ENCODE data around the gene PDGFC. TPM values are rescaled to one million over a fixed set of nuclear protein-coding genes. Genes with fewer than 3 reads are reported as not detected.

The PDGFC gene
- total RNA-seq, 1 experiment from 2014 or later, result 9.8 TPM

- Histone ChIP-seq H4K20me1 (ENCODE audit: insufficient read depth) (no peaks in the 10 kb centered on the region), H3K27me3 (ENCODE audit: insufficient read depth, low read length) (no peaks in the 10 kb centered on the region), H3K9ac (ENCODE audit: low read length) (peak overlapping the region; percentile 55), H3K4me2 (ENCODE audit: low read length) (peak overlapping the region; percentile 85), H3K79me2 (ENCODE audit: insufficient read depth, low read length) (peaks cover 4% of the 10 kb centered on the region), H3K4me1 (ENCODE audit: control insufficient read depth in 1 of 2, insufficient read depth in 2 of 2, low read length in 2 of 2) (peaks cover 0 to 27% of the 10 kb centered on the region in 2 experiments; a peak in 3 of 4 replicates), H3K36me3 (ENCODE audit: control insufficient read depth in 1 of 2, insufficient read depth in 2 of 2, low read length in 2 of 2) (no peaks in the 10 kb centered on the region), H2AFZ (ENCODE audit: low read depth, low read length, poor library complexity, severe bottlenecking) (no peak overlapping the region), H3K27ac (ENCODE audit: low read depth, low read length) (peak overlapping the region; percentile 67), H3K9me2 (ENCODE audit: insufficient read depth) (no peaks in the 10 kb centered on the region), H3K4me3 (replicated peaks in 1 of 2; ENCODE audit: low read depth in 1 of 2, low read length in 2 of 2) (peak overlapping the region; percentile 51 to 64), H3K9me3 (ENCODE audit: control insufficient read depth in 1 of 2, insufficient read depth in 1 of 2, low read depth in 1 of 2, low read length in 2 of 2) (no peaks in the 10 kb centered on the region)
- peak; percentile 23 for ATAC-seq
- ChIA-PET POLR2A (no interaction called here), CTCF (no interaction called here), RAD21 (ENCODE audit: low non-redundant PET in 1 of 2, low total read pairs in 2 of 2, uncharacterized antibody in 2 of 2, unreplicated experiment in 2 of 2) (interaction anchor here in 1 of 2 experiments (0.8 kb wide), 1 partner anchor 115 kb away, joined by 3 read pairs; no protein-coding TSS in a partner anchor)
- TF ChIP-seq SRF (IDR thresholded peaks at IDR 0.05; ENCODE audit: low read depth) (no peak), SP1 (IDR thresholded peaks at IDR 0.05; ENCODE audit: low read depth) (no peak), ZNF274 (IDR thresholded peaks at IDR 0.05; ENCODE audit: low read depth, low read length) (no peak), ATF3 (IDR thresholded peaks at IDR 0.05) (no peak), EGR1 (IDR thresholded peaks at IDR 0.05; ENCODE audit: low read depth) (no peak), JUND (IDR thresholded peaks at IDR 0.05) (no peak)
- intact Hi-C loops (cut with micrococcal nuclease), result loop anchor here (5.0 kb wide), 1 partner anchor 76 kb away; no protein-coding TSS in a partner anchor
- DNase-seq (ENCODE audit: low read depth, low spot score), result no peak
- BruUV-seq (replicated peaks), result no TSS peak
These were observed 379 bp downstream of the PDGFC start for GRCh38 chr4:156971165-156971675.

- Histone ChIP-seq H3K79me2 (ENCODE audit: insufficient read depth, low read length) (peaks cover 4% of the 10 kb centered on the region), H3K9me3 (ENCODE audit: control insufficient read depth in 1 of 2, insufficient read depth in 1 of 2, low read depth in 1 of 2, low read length in 2 of 2) (no peaks in the 10 kb centered on the region), H3K27me3 (ENCODE audit: insufficient read depth, low read length) (no peaks in the 10 kb centered on the region), H3K36me3 (ENCODE audit: control insufficient read depth in 1 of 2, insufficient read depth in 2 of 2, low read length in 2 of 2) (no peaks in the 10 kb centered on the region), H2AFZ (ENCODE audit: low read depth, low read length, poor library complexity, severe bottlenecking) (no peak overlapping the region), H3K27ac (ENCODE audit: low read depth, low read length) (peak overlapping the region; percentile 65), H3K4me1 (ENCODE audit: control insufficient read depth in 1 of 2, insufficient read depth in 2 of 2, low read length in 2 of 2) (peaks cover 0 to 21% of the 10 kb centered on the region in 2 experiments; a peak in 3 of 4 replicates), H3K9me2 (ENCODE audit: insufficient read depth) (no peaks in the 10 kb centered on the region), H3K4me2 (ENCODE audit: low read length) (peak overlapping the region; percentile 85), H3K9ac (ENCODE audit: low read length) (peak overlapping the region; percentile 55), H3K4me3 (replicated peaks in 1 of 2; ENCODE audit: low read depth in 1 of 2, low read length in 2 of 2) (peak overlapping the region; percentile 51 to 64), H4K20me1 (ENCODE audit: insufficient read depth) (no peaks in the 10 kb centered on the region)
- ChIA-PET CTCF (interaction anchor here (1.8 to 3.1 kb wide), 2 partner anchors 25 to 496 kb away, joined by 4 to 17 read pairs; no protein-coding TSS in a partner anchor), RAD21 (ENCODE audit: low non-redundant PET in 1 of 2, low total read pairs in 2 of 2, uncharacterized antibody in 2 of 2, unreplicated experiment in 2 of 2) (interaction anchor here in 1 of 2 experiments (0.8 kb wide), 1 partner anchor 115 kb away, joined by 3 read pairs; no protein-coding TSS in a partner anchor), POLR2A (no interaction called here)
- no peak for DNase-seq (ENCODE audit: low read depth, low spot score)
- peak; percentile 39 for ATAC-seq
- no TSS peak for BruUV-seq (replicated peaks)
- no peak for TF ChIP-seq ZFX (IDR thresholded peaks at IDR 0.05)
- no peak for TF ChIP-seq ELF1 (IDR thresholded peaks at IDR 0.05; ENCODE audit: borderline replicate concordance, low read depth)
- TF ChIP-seq SRF (IDR thresholded peaks at IDR 0.05; ENCODE audit: low read depth), result no peak
- TF ChIP-seq RAD21 (IDR thresholded peaks at IDR 0.05; ENCODE audit: low read depth), result no peak
- no peak for TF ChIP-seq SIN3A (IDR thresholded peaks at IDR 0.05; ENCODE audit: low read depth)
- 0 out of 6 replicates have a peak, but pooled peaks of 1 of the 3 experiments have one; percentile 11 for TF ChIP-seq CTCF (IDR thresholded peaks at IDR 0.05 in 2 of 3, conservative IDR thresholded peaks at IDR 0.05 in 1 of 3; ENCODE audit: borderline replicate concordance in 1 of 3, insufficient read depth in 1 of 3, low read depth in 2 of 3, low read length in 2 of 3)
- TF ChIP-seq SP1 (IDR thresholded peaks at IDR 0.05; ENCODE audit: low read depth), result no peak
- intact Hi-C loops (cut with micrococcal nuclease), result loop anchor here (5.0 kb wide), 1 partner anchor 77 kb away; no protein-coding TSS in a partner anchor
These were observed 966 bp downstream of the PDGFC start for GRCh38 chr4:156970501-156971164.
